ENCODE measurements around the gene NANOS3. TPM values are rescaled to one million over a fixed set of nuclear protein-coding genes. Genes with fewer than 3 reads are reported as not detected.

NANOS3 gene
- total and polyA plus RNA-seq, 2 of the 13 experiments (the other 11 are each of a cell fraction or from before 2014, with no cell fraction given) = 0.21 TPM; not detected in 1

DNA sequence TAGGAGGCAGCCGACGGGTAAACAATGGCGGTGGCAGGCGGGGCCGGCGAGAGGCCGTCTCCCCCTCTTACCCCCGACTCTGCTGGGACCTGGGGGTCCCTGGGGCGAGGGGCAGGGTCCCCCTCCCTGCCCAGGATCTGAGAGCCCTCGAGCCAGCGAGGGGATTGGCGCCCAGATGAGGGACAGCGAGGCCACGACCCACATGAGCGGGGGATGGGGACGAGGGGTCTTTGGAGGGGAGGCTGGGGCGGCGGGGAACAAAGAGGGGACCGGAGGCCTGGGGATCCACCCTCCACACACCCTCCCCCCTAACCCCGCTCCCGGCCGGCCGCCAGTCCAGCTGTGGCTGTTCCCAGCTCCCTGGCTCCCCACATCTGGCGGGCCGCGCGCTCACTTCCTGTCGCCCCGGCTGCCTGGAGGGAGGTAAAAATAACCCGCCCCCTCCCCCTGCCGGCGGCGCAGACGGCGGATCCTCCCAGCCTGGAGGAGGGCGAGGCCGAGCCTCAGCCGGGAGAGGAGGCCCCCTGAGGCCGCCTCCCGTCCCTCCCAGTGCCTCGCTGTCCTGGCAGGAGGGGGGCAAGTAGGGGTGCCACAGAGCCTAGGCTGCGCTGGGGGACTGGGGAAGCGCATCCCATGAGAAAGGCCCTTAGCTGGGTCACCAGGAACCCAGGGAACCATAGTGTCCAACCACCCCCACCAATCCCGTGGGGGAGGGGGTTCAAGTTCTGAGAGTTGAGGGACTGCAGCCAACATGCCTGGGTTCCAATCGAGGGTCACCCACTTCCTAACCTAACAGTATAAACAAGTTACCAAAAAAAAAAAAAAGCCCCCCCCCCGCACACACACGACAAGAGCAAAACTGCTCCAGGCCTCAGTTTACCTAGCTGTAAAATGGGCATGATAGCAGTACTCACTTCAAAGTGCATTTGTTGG, 29.3 kb upstream of the NANOS3 start (continued):
- TF ChIP-seq ZNF432 (CRISPR knock-in tag; IDR thresholded peaks at IDR 0.05; ENCODE audit: borderline replicate concordance) (no peak), ZNF883 (CRISPR knock-in tag; IDR thresholded peaks at IDR 0.05; ENCODE audit: not compliant biosample characterization) (no peak), JUNB (CRISPR knock-in tag; IDR thresholded peaks at IDR 0.05; ENCODE audit: borderline replicate concordance) (no peak), ASH2L (IDR thresholded peaks at IDR 0.05; ENCODE audit: insufficient read length, low read depth, low read length) (no peak), ZNF12 (CRISPR knock-in tag; IDR thresholded peaks at IDR 0.05) (no peak), FOXM1 (CRISPR knock-in tag; IDR thresholded peaks at IDR 0.05) (no peak), XRCC5 (optimal IDR thresholded peaks at IDR 0.05; ENCODE audit: low read length) (peak; percentile 59), NFE2 (CRISPR knock-in tag; IDR thresholded peaks at IDR 0.05) (no peak), SMAD1 (CRISPR knock-in tag; IDR thresholded peaks at IDR 0.05; ENCODE audit: borderline replicate concordance, low read depth) (no peak), DR1 (CRISPR knock-in tag; IDR thresholded peaks at IDR 0.05) (no peak), KDM1A (CRISPR knock-in tag; IDR thresholded peaks at IDR 0.05) (peak; percentile 78; the same call in 1 of the 2 replicates), U2AF1 (optimal IDR thresholded peaks at IDR 0.05; ENCODE audit: low read depth, low read length) (no peak), TSC22D2 (CRISPR knock-in tag; IDR thresholded peaks at IDR 0.05; ENCODE audit: borderline replicate concordance) (no peak), CCAR2 (optimal IDR thresholded peaks at IDR 0.05; ENCODE audit: low read depth, low read length) (no peak), PITX1 (CRISPR knock-in tag; IDR thresholded peaks at IDR 0.05) (no peak), ZNF383 (CRISPR knock-in tag; IDR thresholded peaks at IDR 0.05; ENCODE audit: borderline replicate concordance) (no peak), RBFOX2 (IDR thresholded peaks at IDR 0.05; ENCODE audit: low read depth, low read length) (peak; percentile 88), FOXC1 (CRISPR knock-in tag; IDR thresholded peaks at IDR 0.05; ENCODE audit: borderline replicate concordance) (peak; percentile 49; the same call in 1 of the 2 replicates), NR2F1 (CRISPR knock-in tag; IDR thresholded peaks at IDR 0.05) (no peak), PAF1 (CRISPR knock-in tag; IDR thresholded peaks at IDR 0.05) (no peak), MED8 (CRISPR knock-in tag; IDR thresholded peaks at IDR 0.05; ENCODE audit: insufficient replicate concordance) (no peak), MAFF (IDR thresholded peaks at IDR 0.05; ENCODE audit: low read depth, low read length) (no peak), HHEX (CRISPR knock-in tag; IDR thresholded peaks at IDR 0.05) (no peak)
- TF ChIP-seq, protein P1, sequence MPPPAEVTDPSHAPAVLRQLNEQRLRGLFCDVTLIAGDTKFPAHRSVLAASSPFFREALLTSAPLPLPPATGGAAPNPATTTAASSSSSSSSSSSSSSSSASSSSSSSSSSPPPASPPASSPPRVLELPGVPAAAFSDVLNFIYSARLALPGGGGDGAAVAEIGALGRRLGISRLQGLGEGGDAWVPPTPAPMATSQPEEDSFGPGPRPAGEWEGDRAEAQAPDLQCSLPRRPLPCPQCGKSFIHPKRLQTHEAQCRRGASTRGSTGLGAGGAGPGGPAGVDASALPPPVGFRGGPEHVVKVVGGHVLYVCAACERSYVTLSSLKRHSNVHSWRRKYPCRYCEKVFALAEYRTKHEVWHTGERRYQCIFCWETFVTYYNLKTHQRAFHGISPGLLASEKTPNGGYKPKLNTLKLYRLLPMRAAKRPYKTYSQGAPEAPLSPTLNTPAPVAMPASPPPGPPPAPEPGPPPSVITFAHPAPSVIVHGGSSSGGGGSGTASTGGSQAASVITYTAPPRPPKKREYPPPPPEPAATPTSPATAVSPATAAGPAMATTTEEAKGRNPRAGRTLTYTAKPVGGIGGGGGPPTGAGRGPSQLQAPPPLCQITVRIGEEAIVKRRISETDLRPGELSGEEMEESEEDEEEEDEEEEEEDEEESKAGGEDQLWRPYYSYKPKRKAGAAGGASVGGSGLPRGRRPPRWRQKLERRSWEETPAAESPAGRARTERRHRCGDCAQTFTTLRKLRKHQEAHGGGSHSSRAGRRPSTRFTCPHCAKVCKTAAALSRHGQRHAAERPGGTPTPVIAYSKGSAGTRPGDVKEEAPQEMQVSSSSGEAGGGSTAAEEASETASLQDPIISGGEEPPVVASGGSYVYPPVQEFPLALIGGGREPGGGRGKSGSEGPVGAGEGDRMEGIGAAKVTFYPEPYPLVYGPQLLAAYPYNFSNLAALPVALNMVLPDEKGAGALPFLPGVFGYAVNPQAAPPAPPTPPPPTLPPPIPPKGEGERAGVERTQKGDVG (CRISPR knock-in tag; IDR thresholded peaks at IDR 0.05; ENCODE audit: borderline replicate concordance) = no peak

Data from HepG2 (cell line).